ENCODE data around the gene GPRC5C. TPM values are rescaled to one million over a fixed set of nuclear protein-coding genes. Genes with fewer than 3 reads are reported as not detected.
A peak's percentile ranks its signal among the peaks of the same experiment; 100 is the strongest.

The GPRC5C gene
- total and polyA plus RNA-seq, 2 experiments from 2014 or later: 106 to 114 TPM

DNA sequence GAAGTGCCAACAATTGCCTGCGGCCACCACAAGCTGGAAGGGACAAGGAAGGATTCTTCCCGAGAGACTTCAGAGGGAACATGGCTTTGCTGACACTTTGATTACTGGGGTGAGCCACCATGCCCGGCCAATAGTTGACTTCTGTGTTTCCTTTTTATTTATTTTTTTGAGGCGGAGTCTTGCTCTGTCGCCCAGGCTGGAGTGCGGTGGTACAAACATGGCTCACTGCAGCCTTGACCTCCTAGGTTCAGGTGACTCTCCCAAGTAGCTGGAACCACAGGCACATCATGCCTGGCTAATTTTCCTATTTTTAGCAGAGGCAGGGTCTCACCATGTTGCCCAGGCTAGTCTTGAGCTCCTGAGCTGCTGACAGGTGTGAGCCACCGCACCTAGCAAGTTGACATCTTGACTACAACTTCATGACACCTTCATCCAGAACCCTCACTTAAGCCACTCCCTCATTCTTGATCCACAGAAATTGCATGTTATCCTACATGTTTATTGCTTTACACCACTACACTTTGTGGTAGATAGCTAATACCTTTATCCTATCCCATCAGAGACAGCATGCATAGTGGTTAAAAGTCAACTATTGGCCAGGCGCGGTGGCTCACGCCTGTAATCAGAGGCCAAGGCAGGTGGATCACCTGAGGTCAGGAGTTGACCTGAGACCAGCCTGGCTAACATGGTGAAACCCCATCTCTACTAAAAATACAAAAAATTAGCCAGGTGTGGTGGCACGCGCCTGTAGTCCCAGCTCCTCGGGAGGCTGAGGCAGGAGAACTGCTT lies 16.1 kb upstream of the GPRC5C start:
- Histone ChIP-seq H3K36me3 (no peaks in the 10 kb centered on the region), H3K4me3 (no peak overlapping the region), H3K4me1 (ENCODE audit: low read depth) (no peaks in the 10 kb centered on the region), H3K27me3 (no peaks in the 10 kb centered on the region), H3K27ac (no peak overlapping the region), H3K9me3 (ENCODE audit: low read depth) (no peaks in the 10 kb centered on the region)
- no peak for DNase-seq (ENCODE audit: low read depth in 1 of 2, low spot score in 1 of 2)
- TF ChIP-seq, protein P1, sequence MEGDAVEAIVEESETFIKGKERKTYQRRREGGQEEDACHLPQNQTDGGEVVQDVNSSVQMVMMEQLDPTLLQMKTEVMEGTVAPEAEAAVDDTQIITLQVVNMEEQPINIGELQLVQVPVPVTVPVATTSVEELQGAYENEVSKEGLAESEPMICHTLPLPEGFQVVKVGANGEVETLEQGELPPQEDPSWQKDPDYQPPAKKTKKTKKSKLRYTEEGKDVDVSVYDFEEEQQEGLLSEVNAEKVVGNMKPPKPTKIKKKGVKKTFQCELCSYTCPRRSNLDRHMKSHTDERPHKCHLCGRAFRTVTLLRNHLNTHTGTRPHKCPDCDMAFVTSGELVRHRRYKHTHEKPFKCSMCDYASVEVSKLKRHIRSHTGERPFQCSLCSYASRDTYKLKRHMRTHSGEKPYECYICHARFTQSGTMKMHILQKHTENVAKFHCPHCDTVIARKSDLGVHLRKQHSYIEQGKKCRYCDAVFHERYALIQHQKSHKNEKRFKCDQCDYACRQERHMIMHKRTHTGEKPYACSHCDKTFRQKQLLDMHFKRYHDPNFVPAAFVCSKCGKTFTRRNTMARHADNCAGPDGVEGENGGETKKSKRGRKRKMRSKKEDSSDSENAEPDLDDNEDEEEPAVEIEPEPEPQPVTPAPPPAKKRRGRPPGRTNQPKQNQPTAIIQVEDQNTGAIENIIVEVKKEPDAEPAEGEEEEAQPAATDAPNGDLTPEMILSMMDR (IDR thresholded peaks at IDR 0.05; ENCODE audit: low read depth, low read length): no peak

DNA sequence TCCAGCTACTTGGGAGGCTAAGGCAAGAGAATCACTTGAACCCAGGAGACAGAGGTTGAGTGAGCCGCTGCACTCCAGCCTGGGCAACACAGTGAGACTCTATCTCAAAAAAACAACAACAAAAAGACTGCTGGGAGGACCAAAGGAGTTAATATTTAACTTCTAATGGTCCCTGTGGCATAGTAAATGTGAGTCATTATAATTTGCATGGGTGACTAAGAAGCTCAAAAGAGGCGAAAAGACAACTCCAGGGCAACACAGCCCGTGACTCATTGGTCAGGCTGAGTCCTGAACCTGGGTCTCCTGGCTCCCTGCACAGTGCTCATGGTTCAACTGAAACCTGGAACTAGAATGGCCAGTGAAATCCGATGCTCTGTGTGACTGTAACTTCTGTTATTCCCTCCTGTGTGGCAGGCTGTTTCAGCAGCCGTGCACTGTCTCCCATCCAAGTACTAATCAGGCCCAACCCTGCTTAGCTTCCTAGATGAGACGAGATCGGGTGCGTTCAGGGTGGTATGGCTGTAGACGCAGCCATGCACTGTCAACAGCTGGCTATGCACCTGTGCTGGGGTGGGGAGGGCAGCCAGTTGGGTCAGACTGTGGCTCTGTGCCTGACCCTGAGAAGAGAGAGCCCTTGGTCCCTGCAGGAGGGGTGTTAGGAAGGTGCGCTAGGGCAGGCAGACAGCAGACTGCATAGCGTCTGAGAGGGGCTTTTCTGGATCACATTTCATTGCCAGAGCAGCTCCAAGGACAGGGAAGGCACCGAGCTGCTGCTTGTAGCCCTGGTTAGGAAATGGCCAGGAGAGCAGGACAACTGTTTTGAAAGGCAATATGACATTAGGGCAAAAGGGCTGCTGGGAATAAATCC lies 14.5 kb upstream of the GPRC5C start:
- Histone ChIP-seq H3K36me3 (no peaks in the 10 kb centered on the region), H3K27me3 (no peaks in the 10 kb centered on the region), H3K9me3 (ENCODE audit: low read depth) (no peaks in the 10 kb centered on the region), H3K4me1 (ENCODE audit: low read depth) (no peaks in the 10 kb centered on the region), H3K4me3 (no peak overlapping the region), H3K27ac (peak overlapping the region; percentile 41)
- DNase-seq (ENCODE audit: low read depth in 1 of 2, low spot score in 1 of 2): peak in 1 of 2 donors; percentile 40
- TF ChIP-seq, protein P1 (IDR thresholded peaks at IDR 0.05; ENCODE audit: low read depth, low read length): no peak

DNA sequence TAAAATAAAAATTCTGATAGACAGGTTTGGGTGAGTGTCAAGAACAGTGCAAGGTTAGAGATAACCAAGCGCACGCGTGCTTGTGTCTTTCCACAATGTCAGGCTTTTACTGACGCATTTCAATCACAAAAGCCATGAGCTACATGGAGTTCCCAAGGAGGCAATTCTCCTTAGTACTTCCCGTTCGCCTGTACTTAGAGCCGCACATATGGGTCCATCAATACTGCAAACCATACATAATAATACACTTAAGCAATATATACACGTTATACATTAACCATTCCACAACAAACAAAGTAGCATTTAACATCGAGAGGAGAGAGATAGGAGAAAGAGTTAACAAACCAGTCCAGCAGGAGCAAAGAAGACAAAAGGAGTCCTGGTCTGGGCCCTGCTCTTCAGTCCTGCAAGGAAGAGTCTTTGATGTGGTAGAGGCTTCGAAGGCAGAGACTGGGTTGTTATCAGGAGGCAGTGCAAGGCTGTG lies 11.9 kb upstream of the GPRC5C start:
- Histone ChIP-seq H3K4me1 (ENCODE audit: low read depth) (no peaks in the 10 kb centered on the region), H3K4me3 (no peak overlapping the region), H3K9me3 (ENCODE audit: low read depth) (no peaks in the 10 kb centered on the region), H3K36me3 (no peaks in the 10 kb centered on the region), H3K27me3 (no peaks in the 10 kb centered on the region), H3K27ac (no peak overlapping the region)
- TF ChIP-seq, protein P1 (IDR thresholded peaks at IDR 0.05; ENCODE audit: low read depth, low read length): no peak
- DNase-seq (ENCODE audit: low read depth in 1 of 2, low spot score in 1 of 2): no peak

DNA sequence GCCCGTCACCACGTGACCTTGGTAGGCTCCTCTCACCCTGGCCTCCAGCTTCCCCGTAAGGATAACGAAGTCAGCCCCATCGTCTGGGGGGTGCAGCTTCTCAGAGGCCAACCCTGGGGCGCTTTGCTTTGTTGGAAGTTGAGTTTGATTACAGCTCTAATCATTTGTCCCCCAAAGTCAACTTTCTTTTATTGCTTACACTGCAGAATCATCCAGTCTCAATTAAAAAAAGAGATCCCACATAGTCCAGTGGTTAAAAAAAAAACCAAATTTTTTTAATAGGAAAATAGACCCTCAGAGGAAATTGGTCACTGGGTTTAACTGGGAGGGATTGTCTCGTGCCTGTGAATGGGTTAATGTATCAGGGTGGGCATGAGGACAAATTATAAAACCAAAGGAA lies 7.8 kb upstream of the GPRC5C start:
- Histone ChIP-seq H3K4me3 (no peak overlapping the region), H3K4me1 (ENCODE audit: low read depth) (peaks cover 14% of the 10 kb centered on the region), H3K27me3 (no peaks in the 10 kb centered on the region), H3K9me3 (ENCODE audit: low read depth) (no peaks in the 10 kb centered on the region), H3K27ac (no peak overlapping the region), H3K36me3 (no peaks in the 10 kb centered on the region)
- TF ChIP-seq, protein P1 (IDR thresholded peaks at IDR 0.05; ENCODE audit: low read depth, low read length): no peak
- no peak for DNase-seq (ENCODE audit: low read depth in 1 of 2, low spot score in 1 of 2)

DNA sequence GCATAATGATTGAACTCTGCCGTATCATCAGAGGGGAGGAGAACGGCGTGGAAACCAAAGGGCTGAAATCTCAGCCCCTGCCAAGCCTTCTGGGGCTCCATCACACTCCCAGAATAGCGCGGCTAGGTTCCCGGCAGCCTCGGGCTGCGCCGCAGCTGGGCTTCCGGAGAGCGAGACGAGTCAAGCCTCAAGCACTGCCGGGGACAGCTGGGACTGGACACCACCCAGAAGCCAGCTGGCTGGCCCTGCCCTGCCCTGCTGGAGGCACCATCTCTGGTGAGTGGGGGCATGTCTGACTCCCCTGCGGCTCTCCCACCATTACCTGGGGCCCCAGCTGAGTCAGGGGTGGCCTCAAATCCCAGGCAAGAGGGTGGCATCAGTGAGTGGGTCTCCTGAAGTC lies 7.2 kb upstream of the GPRC5C start:
- Histone ChIP-seq H3K4me1 (ENCODE audit: low read depth) (peaks cover 15% of the 10 kb centered on the region), H3K36me3 (no peaks in the 10 kb centered on the region), H3K27ac (no peak overlapping the region), H3K4me3 (no peak overlapping the region), H3K27me3 (no peaks in the 10 kb centered on the region), H3K9me3 (ENCODE audit: low read depth) (no peaks in the 10 kb centered on the region)
- TF ChIP-seq, protein P1 (IDR thresholded peaks at IDR 0.05; ENCODE audit: low read depth, low read length): no peak
- DNase-seq (ENCODE audit: low read depth in 1 of 2, low spot score in 1 of 2): no peak

Measured in cardiac muscle cell (in vitro differentiated cells and primary cell).